ENCODE measurements around the gene ASPHD1.
A peak's percentile ranks its signal among the peaks of the same experiment; 100 is the strongest.

Gene ASPHD1

GRCh38 chr16:29940656-29941055, 40.4 kb downstream of the ASPHD1 start:
- TF ChIP-seq CTCF (IDR thresholded peaks at IDR 0.05; ENCODE audit: low read depth, low read length): no peak
- peak; percentile 35 to 53 for DNase-seq (ENCODE audit: low read depth in 2 of 2)
- no peak overlapping the region for H3K4me3 ChIP-seq (replicated peaks in 1 of 2; ENCODE audit: low read depth in 2 of 2, low read length in 2 of 2)

GRCh38 chr16:29943846-29944799, 43.8 kb downstream of the ASPHD1 start:
- TF ChIP-seq CTCF (IDR thresholded peaks at IDR 0.05; ENCODE audit: low read depth, low read length): peak; percentile 25
- no peak overlapping the region for H3K4me3 ChIP-seq (replicated peaks in 1 of 2; ENCODE audit: low read depth in 2 of 2, low read length in 2 of 2)
- DNase-seq (ENCODE audit: low read depth in 2 of 2): peak; percentile 97 to 98

- no peak overlapping the region for H3K4me3 ChIP-seq (replicated peaks in 1 of 2; ENCODE audit: low read depth in 2 of 2, low read length in 2 of 2)
- DNase-seq (ENCODE audit: low read depth in 2 of 2): no peak
- TF ChIP-seq CTCF (IDR thresholded peaks at IDR 0.05; ENCODE audit: low read depth, low read length): no peak
These were observed 47.6 kb downstream of the ASPHD1 start for GRCh38 chr16:29947897-29948296.

- no peak for DNase-seq (ENCODE audit: low read depth in 2 of 2)
- TF ChIP-seq CTCF (IDR thresholded peaks at IDR 0.05; ENCODE audit: low read depth, low read length): no peak
- no peak overlapping the region for H3K4me3 ChIP-seq (replicated peaks in 1 of 2; ENCODE audit: low read depth in 2 of 2, low read length in 2 of 2)
These were observed 50.6 kb downstream of the ASPHD1 start for GRCh38 chr16:29950806-29951461.

- TF ChIP-seq CTCF (IDR thresholded peaks at IDR 0.05; ENCODE audit: low read depth, low read length): peak; percentile 12
- DNase-seq (ENCODE audit: low read depth in 2 of 2): no peak
- H3K4me3 ChIP-seq (replicated peaks in 1 of 2; ENCODE audit: low read depth in 2 of 2, low read length in 2 of 2): no peak overlapping the region
These were observed 51.5 kb downstream of the ASPHD1 start for GRCh38 chr16:29951625-29952365.

All from cardiac fibroblast (primary cell).